IPS-11a (cell line): Measurements from ENCODE around the gene PEAK3.

Experiments used
- H3K4me3 ChIP-seq: one replicate; pipeline ENCODE4 v1.5.1; 2013; ENCODE audit warnings: low read depth, low read length, control low read depth

The PEAK3 gene

DNA sequence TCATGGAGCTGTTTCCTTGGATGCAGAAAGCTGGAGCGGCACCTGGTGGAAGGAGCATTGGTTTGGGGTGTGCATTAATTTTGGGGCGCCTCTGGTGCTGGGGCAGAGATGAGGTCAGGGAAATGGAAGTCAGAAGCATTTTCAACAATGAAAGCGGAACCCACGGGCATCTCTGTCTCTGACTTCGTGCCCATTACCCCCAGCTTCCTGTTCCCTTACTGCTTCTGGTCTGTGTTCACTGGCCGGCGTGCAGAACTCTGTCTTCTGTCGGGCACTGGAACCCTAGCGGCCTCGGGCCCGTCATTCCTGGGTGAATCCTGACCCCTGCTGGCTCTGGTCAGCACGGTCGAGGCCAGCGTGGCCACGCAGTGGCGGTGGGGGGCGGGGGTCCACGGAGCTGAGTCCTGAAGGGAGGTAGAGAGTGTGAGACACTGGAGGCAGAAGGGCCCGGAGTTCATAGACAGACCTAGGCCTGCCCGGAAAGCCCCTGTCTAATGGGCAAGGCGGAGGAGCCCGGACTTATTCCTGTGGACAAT, 33.9 kb upstream of the PEAK3 start:
- H3K4me3 ChIP-seq: no peak overlapping the region

- no peak overlapping the region for H3K4me3 ChIP-seq
Observed at GRCh38 chr19:2315121-2315817, 33.3 kb upstream of the PEAK3 start.

DNA sequence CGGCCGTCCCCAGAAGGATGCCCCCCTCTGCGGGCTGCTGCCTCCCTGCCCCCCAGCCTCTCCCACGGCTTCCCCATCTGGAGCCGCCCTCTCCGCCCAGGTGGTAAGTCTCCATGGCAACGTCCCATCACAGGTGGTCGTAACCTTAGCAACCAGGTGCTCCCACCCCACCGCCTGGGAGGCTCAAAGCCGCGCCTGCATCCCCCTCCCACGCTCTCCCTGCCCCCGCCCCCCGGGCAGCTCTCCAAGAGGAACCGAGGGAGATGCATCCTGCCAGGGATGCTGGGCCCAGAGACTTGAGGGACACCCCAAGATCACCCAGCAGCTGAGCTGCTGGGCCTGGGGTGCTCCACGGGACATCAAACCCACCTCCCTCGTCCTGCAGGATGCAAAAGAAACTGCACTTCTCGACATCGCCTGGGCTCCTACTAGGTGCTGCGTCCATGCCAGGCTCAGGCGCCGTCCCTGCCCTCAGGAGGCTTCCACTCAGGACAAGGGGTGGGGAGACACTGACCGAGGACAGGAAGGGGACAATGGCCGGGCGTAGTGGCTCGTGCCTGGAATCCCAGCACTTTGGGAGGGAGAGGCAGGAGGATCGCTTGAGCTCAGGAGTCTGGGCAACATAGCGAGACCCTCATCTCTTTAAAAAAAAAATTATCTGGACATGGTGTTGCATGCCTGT, 31.0 kb upstream of the PEAK3 start:
- no peak overlapping the region for H3K4me3 ChIP-seq

GRCh38 chr19:2311093-2311492, 29.1 kb upstream of the PEAK3 start:
- no peak overlapping the region for H3K4me3 ChIP-seq

- no peak overlapping the region for H3K4me3 ChIP-seq
Observed at GRCh38 chr19:2309734-2310362, 27.9 kb upstream of the PEAK3 start.

DNA sequence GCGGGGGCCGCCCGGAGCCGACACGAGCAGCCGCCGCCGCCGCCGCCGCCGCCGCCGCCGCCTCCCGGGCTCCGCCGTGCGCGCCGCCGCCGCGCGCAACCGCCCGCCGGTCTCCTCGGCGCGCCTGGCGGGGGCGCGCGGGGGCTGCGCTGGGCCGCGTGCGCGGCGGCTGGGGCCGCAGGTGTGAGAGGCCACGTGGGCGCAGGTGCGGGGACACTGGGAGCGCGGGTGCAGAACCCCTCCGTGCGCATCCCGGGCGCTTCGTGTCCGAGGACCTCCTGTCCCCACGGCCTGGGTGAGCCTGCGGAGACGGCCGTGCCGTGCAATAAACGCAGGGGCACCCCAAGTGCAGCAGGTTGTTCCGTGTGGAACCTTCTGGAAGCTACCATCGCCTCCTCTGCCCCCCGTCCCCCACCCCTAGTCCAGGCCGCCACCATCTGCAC, 26.2 kb upstream of the PEAK3 start, which contains the start of gene LINGO3:
Gene LINGO3 (minus strand): TSS at position 41 of the 443 bp plus-strand sequence. CDS start 16,378 bp downstream, outside the sequence.
- H3K4me3 ChIP-seq: no peak within 1 kb of the TSS

- H3K4me3 ChIP-seq: no peak overlapping the region
Observed at GRCh38 chr19:2307518-2308012, 25.6 kb upstream of the PEAK3 start.

DNA sequence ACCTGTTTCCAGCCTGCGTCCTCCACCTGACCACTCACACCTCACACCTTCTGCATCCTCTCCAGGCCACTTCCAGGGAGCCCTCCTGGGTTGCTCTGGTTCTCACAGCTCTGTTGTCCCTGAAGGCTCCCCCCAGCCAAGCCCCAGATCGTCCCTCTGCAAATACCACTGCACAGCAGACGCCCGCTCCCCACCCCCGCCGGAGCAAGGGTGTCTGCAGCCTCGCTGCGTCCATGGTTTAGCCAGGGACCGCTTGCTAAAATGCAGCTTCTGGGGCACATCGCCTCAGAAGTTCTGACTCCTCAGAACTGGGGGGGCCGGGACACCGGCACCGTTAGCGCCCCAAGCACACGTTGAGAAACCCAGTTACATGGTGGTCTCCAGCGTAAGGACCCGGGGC, 25.0 kb upstream of the PEAK3 start:
- no peak overlapping the region for H3K4me3 ChIP-seq

GRCh38 chr19:2306281-2306806, 24.4 kb upstream of the PEAK3 start:
- no peak overlapping the region for H3K4me3 ChIP-seq

DNA sequence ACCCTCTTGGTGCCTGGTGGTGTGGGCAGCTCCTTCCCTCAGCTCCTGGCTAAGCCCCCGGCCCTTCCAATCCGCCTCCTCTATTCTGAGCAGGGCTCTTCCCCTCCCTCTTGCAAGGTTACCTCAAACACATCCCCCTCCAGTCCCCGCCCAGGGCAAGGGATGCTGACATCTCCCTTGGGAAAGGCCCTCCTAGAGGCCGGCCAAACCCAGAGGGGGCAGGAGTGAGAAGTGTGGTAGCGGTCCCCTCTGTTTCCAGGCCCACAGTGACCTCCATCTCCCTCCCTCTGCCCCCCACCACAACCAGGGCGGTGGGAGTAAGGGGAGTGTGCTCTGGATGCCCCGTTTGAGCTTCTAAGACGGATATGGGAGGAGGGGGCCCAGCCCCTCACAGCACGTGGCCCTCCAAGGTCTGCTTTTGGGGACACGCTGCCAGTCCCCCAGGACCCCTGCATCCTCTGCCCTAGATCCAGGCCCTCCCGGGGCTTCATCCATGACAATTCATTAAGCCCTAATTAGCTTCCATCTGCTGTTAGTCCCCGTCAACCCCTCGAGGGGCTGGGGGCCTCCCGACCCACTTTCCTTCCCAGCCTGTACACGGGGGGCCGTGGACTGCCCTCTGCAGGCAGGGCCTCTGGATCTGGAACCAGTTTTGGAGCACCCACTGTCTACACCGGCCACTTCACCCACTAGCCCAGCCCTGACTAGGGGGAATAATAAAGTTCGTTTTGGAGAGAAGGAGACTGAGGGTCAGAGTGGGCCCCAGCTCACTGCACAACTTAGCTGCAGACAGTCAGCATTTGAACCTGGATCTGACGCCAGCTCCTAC, 23.7 kb upstream of the PEAK3 start:
- H3K4me3 ChIP-seq: no peak overlapping the region

GRCh38 chr19:2303211-2303798, 21.3 kb upstream of the PEAK3 start:
- no peak overlapping the region for H3K4me3 ChIP-seq

DNA sequence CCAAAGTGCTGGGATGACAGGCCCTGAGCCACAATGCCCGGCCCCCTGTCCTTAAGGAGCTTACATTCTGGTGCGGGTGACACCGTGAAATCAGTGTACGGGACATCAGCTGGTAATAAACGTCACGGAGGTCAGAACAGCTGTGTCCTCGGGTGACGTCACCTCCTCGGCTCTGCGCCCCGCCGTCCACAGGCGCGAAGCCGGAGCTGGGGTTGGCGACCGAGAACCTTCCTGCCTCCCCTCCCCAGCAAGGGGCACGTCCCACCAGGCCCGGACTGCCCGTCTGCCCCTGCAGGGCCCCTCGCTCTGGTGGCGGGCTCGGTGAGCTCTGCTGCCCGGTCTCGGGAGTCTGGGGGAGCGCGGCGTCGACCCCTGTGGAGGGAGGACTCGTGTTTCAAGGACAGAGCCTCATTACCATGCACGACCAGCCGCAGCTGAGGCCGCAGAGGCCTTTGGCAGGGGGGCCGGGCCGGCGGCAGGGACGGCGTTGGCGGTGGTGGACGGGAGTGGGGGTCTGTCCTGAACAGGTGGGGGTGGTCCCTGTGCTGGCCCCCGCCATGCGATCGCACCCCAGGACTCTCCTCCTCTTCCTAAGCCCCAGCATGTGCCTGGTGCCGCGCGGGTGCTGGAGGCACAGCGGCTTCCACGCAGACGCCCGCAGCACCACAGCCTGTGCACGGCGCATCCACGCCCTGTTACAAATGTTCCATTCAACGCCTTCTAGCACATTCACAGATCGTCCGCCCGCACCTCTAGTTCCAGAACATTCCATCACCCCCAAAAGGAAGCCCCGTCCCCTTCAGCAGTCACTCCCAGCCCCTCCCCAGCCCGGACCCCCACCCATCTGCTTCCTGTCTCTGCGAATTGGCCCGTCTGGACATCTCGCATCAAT, 20.6 kb upstream of the PEAK3 start:
- H3K4me3 ChIP-seq: no peak overlapping the region

DNA sequence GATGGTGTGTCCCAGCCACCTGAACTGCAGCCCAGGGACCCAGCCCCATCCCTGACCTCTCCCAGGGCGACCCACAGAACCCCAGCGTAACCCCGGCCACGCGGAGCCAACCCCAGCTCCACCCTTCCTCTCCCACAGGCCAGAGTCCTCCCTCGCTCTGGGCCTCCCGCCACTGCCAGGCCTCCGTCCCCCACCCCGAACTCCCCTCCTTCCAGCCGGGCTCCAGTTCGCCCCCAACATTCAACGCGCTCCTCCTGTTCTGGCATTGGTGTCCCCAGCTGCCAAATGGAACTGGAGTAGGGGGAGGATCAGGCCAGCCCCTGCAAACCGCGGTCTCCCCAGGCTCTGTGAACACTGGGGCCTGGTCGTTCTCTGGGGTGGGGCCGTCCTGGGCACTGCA, 18.6 kb upstream of the PEAK3 start:
- no peak overlapping the region for H3K4me3 ChIP-seq

- no peak overlapping the region for H3K4me3 ChIP-seq
Observed at GRCh38 chr19:2296141-2296540, 14.2 kb upstream of the PEAK3 start.

DNA sequence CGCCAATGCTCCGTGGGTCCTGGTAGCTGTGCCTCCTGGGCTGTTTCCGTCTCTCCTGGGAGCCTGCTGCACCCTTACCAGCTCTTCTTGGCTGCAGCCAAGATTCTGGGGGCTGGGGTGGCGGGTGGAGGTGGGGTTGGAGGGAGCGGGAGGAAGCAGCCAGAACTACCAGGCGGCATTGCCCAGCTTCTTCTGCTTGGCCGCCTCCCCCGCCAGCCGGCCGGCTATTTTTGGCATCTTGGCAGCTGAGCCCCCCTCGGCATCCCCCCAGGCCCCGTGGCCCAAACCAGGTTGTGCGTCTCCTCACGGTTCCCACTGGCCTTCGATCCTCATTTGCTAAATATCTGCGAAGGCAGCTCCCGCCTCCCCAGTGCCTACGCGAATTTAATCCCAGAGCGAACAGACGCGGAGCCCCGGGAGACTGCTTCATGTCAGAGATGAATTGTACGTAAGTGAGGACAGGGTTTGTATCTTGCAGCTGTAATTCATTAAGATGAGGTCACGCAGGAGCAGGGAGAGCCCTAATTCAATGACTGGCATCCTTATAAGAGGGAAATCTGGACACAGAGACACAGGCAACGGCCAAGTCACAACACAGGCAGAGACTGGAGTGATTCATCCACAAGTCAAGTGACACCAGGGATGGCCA, 12.8 kb upstream of the PEAK3 start:
- H3K4me3 ChIP-seq: no peak overlapping the region

GRCh38 chr19:2291185-2291751, 9.3 kb upstream of the PEAK3 start:
- no peak overlapping the region for H3K4me3 ChIP-seq

GRCh38 chr19:2290441-2291184, 8.6 kb upstream of the PEAK3 start:
- no peak overlapping the region for H3K4me3 ChIP-seq
